ENCODE results near the gene CLDN6. TPM values are rescaled to one million over a fixed set of nuclear protein-coding genes. Genes with fewer than 3 reads are reported as not detected.
A peak's percentile ranks its signal among the peaks of the same experiment; 100 is the strongest.

Gene CLDN6
- total RNA-seq, 4 donors from 2014 or later, result not detected

DNA sequence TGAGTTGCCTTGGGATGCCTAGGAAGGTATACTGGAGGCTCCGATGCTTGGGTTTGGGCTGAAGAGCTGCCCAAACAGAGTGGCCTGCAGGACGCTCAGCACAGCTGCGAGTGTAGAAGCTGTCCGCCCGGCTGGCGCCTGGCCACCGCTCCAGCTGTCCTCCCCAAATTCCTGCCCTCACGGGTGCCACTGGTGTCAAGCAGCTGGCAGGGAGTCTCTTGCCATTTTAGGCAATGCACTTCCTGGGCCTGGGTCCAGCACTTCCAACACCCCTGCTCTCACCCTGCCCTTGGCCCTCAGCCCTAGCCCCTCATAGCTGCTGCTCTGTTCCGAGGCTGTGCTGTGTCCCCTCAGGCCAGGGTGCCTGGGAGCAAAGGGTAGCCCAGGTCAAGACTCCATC is 32.5 kb downstream of the CLDN6 start:
- no peak overlapping the region for H3K4me3 ChIP-seq
- no peaks in the 10 kb centered on the region for H3K9me3 ChIP-seq
- H3K27me3 ChIP-seq, result peaks cover 38% of the 10 kb centered on the region
- WGBS, 2 donors (ENCODE audit: low coverage in 1 of 2), result 21 to 60% methylated on average over 7 to 8 of the region's 9 CpGs
- no peak for TF ChIP-seq EP300 (IDR thresholded peaks at IDR 0.05)
- TF ChIP-seq POLR2AphosphoS5 (IDR thresholded peaks at IDR 0.05), result no peak
- no peak for TF ChIP-seq POLR2A (IDR thresholded peaks at IDR 0.05)
- TF ChIP-seq, protein P1, sequence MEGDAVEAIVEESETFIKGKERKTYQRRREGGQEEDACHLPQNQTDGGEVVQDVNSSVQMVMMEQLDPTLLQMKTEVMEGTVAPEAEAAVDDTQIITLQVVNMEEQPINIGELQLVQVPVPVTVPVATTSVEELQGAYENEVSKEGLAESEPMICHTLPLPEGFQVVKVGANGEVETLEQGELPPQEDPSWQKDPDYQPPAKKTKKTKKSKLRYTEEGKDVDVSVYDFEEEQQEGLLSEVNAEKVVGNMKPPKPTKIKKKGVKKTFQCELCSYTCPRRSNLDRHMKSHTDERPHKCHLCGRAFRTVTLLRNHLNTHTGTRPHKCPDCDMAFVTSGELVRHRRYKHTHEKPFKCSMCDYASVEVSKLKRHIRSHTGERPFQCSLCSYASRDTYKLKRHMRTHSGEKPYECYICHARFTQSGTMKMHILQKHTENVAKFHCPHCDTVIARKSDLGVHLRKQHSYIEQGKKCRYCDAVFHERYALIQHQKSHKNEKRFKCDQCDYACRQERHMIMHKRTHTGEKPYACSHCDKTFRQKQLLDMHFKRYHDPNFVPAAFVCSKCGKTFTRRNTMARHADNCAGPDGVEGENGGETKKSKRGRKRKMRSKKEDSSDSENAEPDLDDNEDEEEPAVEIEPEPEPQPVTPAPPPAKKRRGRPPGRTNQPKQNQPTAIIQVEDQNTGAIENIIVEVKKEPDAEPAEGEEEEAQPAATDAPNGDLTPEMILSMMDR (IDR thresholded peaks at IDR 0.05), result no peak
- peaks cover 0 to 36% (median 3%) of the 10 kb centered on the region in 3 donors for H3K4me1 ChIP-seq
- no peak for ATAC-seq
- no peaks in the 10 kb centered on the region for H3K36me3 ChIP-seq
- no peak overlapping the region for H3K27ac ChIP-seq

DNA sequence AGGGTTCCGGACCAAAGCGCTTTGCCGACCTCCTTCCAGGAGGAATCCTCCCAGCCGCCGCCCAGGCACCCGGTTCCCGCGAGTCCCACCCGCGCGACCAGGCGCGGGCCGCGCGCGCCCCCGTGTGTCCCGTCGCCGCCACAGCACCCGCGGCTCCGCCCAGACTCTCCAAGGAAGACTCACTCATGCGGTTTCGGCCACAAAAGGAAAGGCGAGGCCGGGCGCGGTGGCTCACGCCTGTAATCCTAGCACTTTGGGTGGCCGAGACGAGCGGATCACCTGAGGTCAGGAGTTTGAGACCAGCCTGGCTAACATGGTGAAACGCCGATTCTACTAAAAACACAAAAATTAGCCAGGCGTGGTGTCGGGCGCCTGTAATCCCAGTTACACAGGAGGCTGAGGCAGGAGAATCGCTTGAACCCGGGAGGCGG is 34.3 kb downstream of the CLDN6 start:
- Histone ChIP-seq H3K27ac (peak overlapping the region in 2 of 4 donors; percentile 46 to 52), H3K9me3 (no peaks in the 10 kb centered on the region), H3K4me1 (peaks cover 0 to 46% (median 8%) of the 10 kb centered on the region in 3 donors), H3K27me3 (peaks cover 36% of the 10 kb centered on the region), H3K4me3 (peak overlapping the region in 1 of 2 donors; percentile 18), H3K36me3 (no peaks in the 10 kb centered on the region)
- WGBS, 2 donors (ENCODE audit: low coverage in 1 of 2), result 0 to 23% methylated on average over 3 to 18 of the region's 42 CpGs
- no peak for TF ChIP-seq EP300 (IDR thresholded peaks at IDR 0.05)
- TF ChIP-seq, protein P1 (IDR thresholded peaks at IDR 0.05), result peak in 3 of 4 experiments; percentile 89 to 98 (median 90)
- TF ChIP-seq POLR2AphosphoS5 (IDR thresholded peaks at IDR 0.05), result no peak
- TF ChIP-seq POLR2A (IDR thresholded peaks at IDR 0.05), result no peak
- peak; percentile 78 for ATAC-seq

DNA sequence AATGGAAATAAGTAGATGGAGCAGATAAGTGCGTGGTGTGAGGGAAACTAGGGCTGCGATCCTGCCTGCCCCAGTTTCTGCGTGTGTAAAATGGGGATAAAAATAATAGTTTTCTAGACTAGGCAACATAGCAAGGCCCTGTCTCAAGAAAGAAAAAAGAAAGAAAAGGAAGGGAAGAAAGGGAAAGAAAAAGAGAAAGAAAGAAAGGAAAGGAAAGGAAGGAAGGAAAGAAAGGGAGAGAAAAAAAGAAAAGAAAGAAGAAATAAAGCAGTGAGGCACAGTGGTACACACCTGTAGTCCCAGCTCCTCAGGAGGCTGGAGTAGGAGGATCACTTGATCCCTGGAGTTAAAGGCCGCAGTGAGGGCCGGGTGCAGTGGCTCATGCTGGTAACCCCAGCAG is 35.6 kb downstream of the CLDN6 start:
- Histone ChIP-seq H3K9me3 (no peaks in the 10 kb centered on the region), H3K4me1 (peaks cover 0 to 46% (median 8%) of the 10 kb centered on the region in 3 donors), H3K36me3 (no peaks in the 10 kb centered on the region), H3K27ac (no peak overlapping the region), H3K27me3 (peaks cover 36% of the 10 kb centered on the region), H3K4me3 (no peak overlapping the region)
- TF ChIP-seq, protein P1 (IDR thresholded peaks at IDR 0.05), result no peak
- TF ChIP-seq POLR2AphosphoS5 (IDR thresholded peaks at IDR 0.05) (no peak), EP300 (IDR thresholded peaks at IDR 0.05) (no peak), POLR2A (IDR thresholded peaks at IDR 0.05) (no peak)
- WGBS, 2 donors (ENCODE audit: low coverage in 1 of 2), result 70 to 83% methylated on average over 5 of the region's 5 CpGs
- ATAC-seq, result no peak

DNA sequence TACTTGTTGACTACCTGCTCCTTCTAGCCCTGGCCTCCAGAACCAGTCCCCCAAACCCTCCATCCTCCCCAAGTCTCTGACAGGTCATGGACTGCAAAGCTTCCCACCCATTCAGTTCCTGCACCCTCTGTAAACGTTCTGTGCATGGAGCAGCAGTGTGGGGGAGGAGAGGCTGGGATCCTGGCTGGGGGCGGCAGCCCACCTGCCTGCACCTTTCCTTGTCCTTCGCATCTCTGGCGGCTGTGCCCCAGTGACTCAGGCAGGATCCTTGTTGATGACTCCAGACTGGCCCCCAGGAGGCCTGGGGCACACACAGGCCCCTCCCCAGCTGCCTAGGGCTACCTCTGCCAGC is 36.1 kb downstream of the CLDN6 start:
- ATAC-seq, result no peak
- no peak overlapping the region for H3K27ac ChIP-seq
- no peaks in the 10 kb centered on the region for H3K9me3 ChIP-seq
- no CpG with 5 or more reads among the region's 4 CpGs for WGBS, 2 donors (ENCODE audit: low coverage in 1 of 2)
- H3K27me3 ChIP-seq, result peaks cover 35% of the 10 kb centered on the region
- TF ChIP-seq POLR2A (IDR thresholded peaks at IDR 0.05) (no peak), POLR2AphosphoS5 (IDR thresholded peaks at IDR 0.05) (no peak), EP300 (IDR thresholded peaks at IDR 0.05) (no peak)
- TF ChIP-seq, protein P1 (IDR thresholded peaks at IDR 0.05), result no peak
- H3K4me3 ChIP-seq, result no peak overlapping the region
- H3K4me1 ChIP-seq, result peaks cover 0 to 46% (median 8%) of the 10 kb centered on the region in 3 donors
- H3K36me3 ChIP-seq, result no peaks in the 10 kb centered on the region

DNA sequence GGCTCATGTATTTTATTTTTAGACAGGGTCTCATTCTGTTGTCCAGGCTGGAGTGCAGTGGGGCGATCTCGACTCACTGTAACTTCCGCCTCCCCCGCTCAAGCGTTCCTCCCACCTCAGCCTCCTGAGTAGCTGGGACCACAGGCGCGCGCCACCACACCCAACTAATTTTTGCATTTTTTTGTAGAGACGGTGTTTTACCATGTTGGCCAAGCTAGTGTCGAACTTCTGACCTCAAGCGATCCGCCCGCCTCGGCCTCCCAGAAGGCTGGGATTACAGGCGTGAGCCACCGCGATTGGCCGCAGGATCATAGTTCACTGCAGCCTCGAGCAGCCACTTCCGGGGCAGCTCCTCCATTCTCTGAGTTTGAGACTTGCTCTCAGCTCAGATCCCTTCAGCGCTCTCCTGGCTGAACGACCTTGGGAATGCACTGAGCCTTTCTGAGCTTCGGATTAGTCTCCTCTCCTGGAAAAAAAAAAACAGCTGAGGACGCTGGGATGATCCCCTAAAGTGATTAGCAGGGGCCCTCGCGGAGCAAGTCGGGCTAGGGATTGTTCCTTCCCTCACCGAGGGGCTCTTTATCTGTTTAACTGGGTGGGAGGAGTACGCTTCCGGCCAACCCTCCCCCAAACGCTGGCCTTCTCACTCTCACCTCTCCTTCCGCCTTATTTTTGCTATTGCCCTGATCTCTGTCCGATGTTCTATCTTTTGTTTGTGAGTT is 36.6 kb downstream of the CLDN6 start:
- Histone ChIP-seq H3K27me3 (peaks cover 38% of the 10 kb centered on the region), H3K27ac (peak overlapping the region in 2 of 4 donors; percentile 91 to 92), H3K4me3 (peak overlapping the region in 1 of 2 donors; percentile 82), H3K4me1 (peaks cover 0 to 46% (median 8%) of the 10 kb centered on the region in 3 donors), H3K36me3 (no peaks in the 10 kb centered on the region), H3K9me3 (no peaks in the 10 kb centered on the region)
- 42 to 56% methylated on average over 10 to 18 of the region's 33 CpGs for WGBS, 2 donors (ENCODE audit: low coverage in 1 of 2)
- ATAC-seq, result no peak
- TF ChIP-seq EP300 (IDR thresholded peaks at IDR 0.05) (no peak), POLR2A (IDR thresholded peaks at IDR 0.05) (no peak), POLR2AphosphoS5 (IDR thresholded peaks at IDR 0.05) (no peak)
- TF ChIP-seq, protein P1 (IDR thresholded peaks at IDR 0.05), result no peak

All from gastroesophageal sphincter (tissue), 4 donors.